Measurements from ENCODE around the gene PCDHA10.
"Not testable (repeated sequence)": the region's sequence is repeated elsewhere in the genome, so short reads cannot be mapped to it uniquely, and the experiment has no call there.

The PCDHA10 gene

DNA sequence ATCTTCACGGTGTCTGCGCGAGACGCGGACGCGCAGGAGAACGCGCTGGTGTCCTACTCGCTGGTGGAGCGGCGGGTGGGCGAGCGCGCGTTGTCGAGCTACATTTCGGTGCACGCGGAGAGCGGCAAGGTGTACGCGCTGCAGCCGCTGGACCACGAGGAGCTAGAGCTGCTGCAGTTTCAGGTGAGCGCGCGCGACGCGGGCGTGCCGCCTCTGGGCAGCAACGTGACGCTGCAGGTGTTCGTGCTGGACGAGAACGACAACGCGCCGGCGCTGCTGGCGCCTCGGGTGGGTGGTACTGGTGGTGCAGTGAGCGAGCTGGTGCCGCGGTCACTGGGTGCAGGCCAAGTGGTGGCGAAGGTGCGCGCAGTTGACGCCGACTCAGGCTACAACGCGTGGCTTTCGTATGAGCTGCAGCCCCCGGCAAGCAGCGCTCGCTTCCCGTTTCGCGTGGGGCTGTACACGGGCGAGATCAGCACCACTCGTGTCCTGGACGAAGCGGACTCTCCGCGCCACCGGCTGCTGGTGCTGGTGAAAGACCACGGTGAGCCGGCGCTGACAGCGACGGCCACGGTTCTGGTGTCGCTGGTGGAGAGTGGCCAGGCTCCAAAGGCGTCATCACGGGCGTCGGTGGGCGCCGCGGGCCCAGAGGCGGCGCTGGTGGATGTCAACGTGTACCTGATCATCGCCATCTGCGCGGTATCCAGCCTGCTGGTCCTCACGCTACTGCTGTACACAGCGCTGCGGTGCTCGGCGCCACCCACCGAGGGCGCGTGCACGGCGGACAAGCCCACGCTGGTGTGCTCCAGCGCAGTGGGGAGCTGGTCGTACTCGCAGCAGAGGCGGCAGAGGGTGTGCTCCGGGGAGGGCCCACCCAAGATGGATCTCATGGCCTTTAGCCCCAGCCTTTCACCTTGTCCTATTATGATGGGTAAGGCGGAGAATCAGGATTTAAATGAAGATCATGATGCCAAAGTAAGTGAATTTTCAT lies 25.9 kb upstream of the PCDHA10 start:
- intact Hi-C loops (cut with micrococcal nuclease); H3K36me3 Mint-ChIP-seq (ENCODE audit: low read depth); H3K27ac Mint-ChIP-seq; H3K4me3 Mint-ChIP-seq; H3K4me1 Mint-ChIP-seq (ENCODE audit: low read depth): not testable (repeated sequence)
- H3K9me3 Mint-ChIP-seq, result peaks cover 68% of the 10 kb centered on the region
- peaks cover 38% of the 10 kb centered on the region for H3K27me3 Mint-ChIP-seq

- H3K27ac Mint-ChIP-seq, result no peak within 1 kb of the TSS
- intact Hi-C loops (cut with micrococcal nuclease), result no loop called here
- H3K9me3 Mint-ChIP-seq, result peaks cover 53% of the 10 kb centered on the region
- H3K4me3 Mint-ChIP-seq, result no peak within 1 kb of the TSS
- no peaks in the 10 kb centered on the region for H3K36me3 Mint-ChIP-seq (ENCODE audit: low read depth)
- H3K4me1 Mint-ChIP-seq (ENCODE audit: low read depth), result no peaks in the 10 kb centered on the region
- peaks cover 26% of the 10 kb centered on the region for H3K27me3 Mint-ChIP-seq
Measured at GRCh38 chr5:140833993-140834392, 21.7 kb upstream of the PCDHA10 start, which contains the start of gene PCDHA7. PCDHA7 (plus strand) TSS chr5:140834269; CDS start chr5:140834384, 115 bp downstream.

DNA sequence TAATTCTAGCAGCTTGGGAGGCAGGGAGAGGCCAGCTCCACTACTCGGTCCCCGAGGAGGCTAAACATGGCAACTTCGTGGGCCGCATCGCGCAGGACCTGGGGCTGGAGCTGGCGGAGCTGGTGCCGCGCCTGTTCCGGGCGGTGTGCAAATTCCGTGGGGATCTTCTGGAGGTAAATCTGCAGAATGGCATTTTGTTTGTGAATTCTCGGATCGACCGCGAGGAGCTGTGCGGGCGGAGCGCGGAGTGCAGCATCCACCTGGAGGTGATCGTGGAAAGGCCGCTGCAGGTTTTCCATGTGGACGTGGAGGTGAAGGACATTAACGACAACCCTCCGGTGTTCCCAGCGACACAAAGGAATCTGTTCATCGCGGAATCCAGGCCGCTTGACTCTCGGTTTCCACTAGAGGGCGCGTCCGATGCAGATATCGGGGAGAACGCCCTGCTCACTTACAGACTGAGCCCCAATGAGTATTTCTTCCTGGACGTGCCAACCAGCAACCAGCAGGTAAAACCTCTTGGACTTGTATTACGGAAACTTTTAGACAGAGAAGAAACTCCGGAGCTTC lies 21.2 kb upstream of the PCDHA10 start:
- H3K4me1 Mint-ChIP-seq (ENCODE audit: low read depth); H3K27ac Mint-ChIP-seq; intact Hi-C loops (cut with micrococcal nuclease); H3K36me3 Mint-ChIP-seq (ENCODE audit: low read depth); H3K4me3 Mint-ChIP-seq: not testable (repeated sequence)
- peaks cover 50% of the 10 kb centered on the region for H3K9me3 Mint-ChIP-seq
- H3K27me3 Mint-ChIP-seq, result peaks cover 23% of the 10 kb centered on the region

- H3K4me1 Mint-ChIP-seq (ENCODE audit: low read depth), result no peaks in the 10 kb centered on the region
- H3K4me3 Mint-ChIP-seq, result no peak overlapping the region
- no peaks in the 10 kb centered on the region for H3K36me3 Mint-ChIP-seq (ENCODE audit: low read depth)
- H3K27me3 Mint-ChIP-seq, result peaks cover 18% of the 10 kb centered on the region
- peaks cover 54% of the 10 kb centered on the region for H3K9me3 Mint-ChIP-seq
- intact Hi-C loops (cut with micrococcal nuclease), result no loop called here
- no peak overlapping the region for H3K27ac Mint-ChIP-seq
Measured at GRCh38 chr5:140835622-140836510, 19.8 kb upstream of the PCDHA10 start.

DNA sequence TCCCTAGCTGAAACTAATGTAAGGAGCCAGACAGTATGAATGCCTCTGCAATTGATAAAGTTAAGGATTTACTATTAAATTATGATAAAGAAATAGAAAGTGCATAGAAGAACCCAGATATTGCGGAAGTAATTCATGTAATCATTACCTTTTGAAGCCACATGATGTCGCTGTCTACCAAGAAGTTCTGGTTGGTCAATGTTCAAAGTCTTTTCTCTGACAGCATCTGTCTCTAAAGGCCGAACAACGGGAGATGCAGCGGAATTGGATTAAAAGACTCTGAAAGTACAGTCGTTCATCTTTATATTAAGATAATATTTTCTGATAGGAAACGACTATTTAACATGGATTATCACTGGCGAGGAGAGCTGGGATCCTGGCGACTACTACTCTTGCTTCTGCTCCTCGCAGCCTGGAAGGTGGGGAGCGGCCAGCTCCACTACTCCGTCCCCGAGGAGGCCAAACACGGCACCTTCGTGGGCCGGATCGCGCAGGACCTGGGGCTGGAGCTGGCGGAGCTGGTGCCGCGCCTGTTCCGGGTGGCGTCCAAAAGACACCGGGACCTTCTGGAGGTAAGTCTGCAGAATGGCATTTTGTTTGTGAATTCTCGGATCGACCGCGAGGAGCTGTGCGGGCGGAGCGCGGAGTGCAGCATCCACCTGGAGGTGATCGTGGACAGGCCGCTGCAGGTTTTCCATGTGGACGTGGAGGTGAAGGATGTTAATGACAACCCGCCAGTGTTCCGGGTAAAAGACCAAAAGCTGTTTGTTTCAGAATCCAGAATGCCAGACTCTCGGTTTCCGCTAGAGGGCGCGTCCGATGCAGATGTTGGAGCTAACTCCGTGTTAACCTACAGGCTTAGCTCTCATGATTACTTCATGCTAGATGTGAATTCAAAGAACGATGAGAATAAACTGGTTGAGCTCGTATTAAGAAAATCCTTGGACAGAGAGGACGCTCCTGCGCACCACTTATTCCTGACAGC lies 14.4 kb upstream of the PCDHA10 start, which contains the start of gene PCDHA8:
Gene PCDHA8, plus strand, starts transcription at position 210 of the 985 bp plus-strand sequence. Its CDS starts 135 bp downstream, at position 345.
- no peaks in the 10 kb centered on the region for H3K36me3 Mint-ChIP-seq (ENCODE audit: low read depth)
- H3K27ac Mint-ChIP-seq, result no peak within 1 kb of the TSS
- H3K4me3 Mint-ChIP-seq, result no peak within 1 kb of the TSS
- peaks cover 39% of the 10 kb centered on the region for H3K9me3 Mint-ChIP-seq
- H3K27me3 Mint-ChIP-seq, result peaks cover 8% of the 10 kb centered on the region
- no peaks in the 10 kb centered on the region for H3K4me1 Mint-ChIP-seq (ENCODE audit: low read depth)
- intact Hi-C loops (cut with micrococcal nuclease), result no loop called here

DNA sequence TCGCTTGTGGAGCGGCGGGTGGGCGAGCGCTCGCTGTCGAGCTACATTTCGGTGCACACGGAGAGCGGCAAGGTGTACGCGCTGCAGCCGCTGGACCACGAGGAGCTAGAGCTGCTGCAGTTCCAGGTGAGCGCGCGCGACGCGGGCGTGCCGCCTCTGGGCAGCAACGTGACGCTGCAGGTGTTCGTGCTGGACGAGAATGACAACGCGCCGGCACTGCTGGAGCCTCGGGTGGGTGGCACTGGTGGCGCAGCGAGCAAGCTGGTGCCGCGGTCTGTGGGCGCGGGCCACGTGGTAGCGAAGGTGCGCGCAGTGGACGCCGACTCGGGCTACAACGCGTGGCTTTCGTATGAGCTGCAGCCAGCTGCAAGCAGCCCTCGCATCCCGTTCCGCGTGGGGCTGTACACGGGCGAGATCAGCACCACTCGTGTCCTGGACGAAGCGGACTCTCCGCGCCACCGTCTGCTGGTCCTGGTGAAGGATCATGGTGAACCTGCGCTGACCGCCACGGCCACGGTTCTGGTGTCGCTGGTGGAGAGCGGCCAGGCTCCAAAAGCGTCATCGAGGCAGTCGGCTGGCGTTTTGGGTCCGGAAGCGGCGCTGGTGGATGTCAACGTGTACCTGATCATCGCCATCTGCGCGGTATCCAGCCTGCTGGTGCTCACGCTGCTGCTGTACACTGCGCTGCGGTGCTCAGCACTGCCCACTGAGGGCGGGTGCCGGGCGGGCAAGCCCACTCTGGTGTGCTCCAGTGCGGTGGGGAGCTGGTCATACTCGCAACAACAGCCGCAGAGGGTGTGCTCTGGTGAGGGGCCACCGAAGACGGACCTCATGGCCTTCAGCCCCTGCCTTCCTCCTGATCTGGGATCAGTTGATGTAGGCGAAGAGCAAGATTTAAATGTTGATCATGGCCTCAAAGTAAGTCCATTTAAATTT lies 12.6 kb upstream of the PCDHA10 start:
- H3K36me3 Mint-ChIP-seq (ENCODE audit: low read depth), result no peaks in the 10 kb centered on the region
- peaks cover 16% of the 10 kb centered on the region for H3K27me3 Mint-ChIP-seq
- H3K4me1 Mint-ChIP-seq (ENCODE audit: low read depth), result no peaks in the 10 kb centered on the region
- no peak overlapping the region for H3K27ac Mint-ChIP-seq
- intact Hi-C loops (cut with micrococcal nuclease), result no loop called here
- H3K4me3 Mint-ChIP-seq, result no peak overlapping the region
- peaks cover 50% of the 10 kb centered on the region for H3K9me3 Mint-ChIP-seq

GRCh38 chr5:140848139-140849102 lies 7.3 kb upstream of the PCDHA10 start, which contains the start of gene PCDHA9:
PCDHA9 (plus strand) TSS chr5:140848382; CDS start chr5:140848496, 114 bp downstream.
- H3K27me3 Mint-ChIP-seq, result peaks cover 15% of the 10 kb centered on the region
- H3K4me1 Mint-ChIP-seq (ENCODE audit: low read depth); H3K4me3 Mint-ChIP-seq; intact Hi-C loops (cut with micrococcal nuclease); H3K36me3 Mint-ChIP-seq (ENCODE audit: low read depth); H3K27ac Mint-ChIP-seq: not testable (repeated sequence)
- H3K9me3 Mint-ChIP-seq, result peaks cover 30% of the 10 kb centered on the region

- H3K4me3 Mint-ChIP-seq; H3K4me1 Mint-ChIP-seq (ENCODE audit: low read depth); H3K36me3 Mint-ChIP-seq (ENCODE audit: low read depth); H3K27ac Mint-ChIP-seq; intact Hi-C loops (cut with micrococcal nuclease): not testable (repeated sequence)
- Mint-ChIP-seq H3K9me3 (peaks cover 30% of the 10 kb centered on the region), H3K27me3 (peaks cover 15% of the 10 kb centered on the region)
Measured at GRCh38 chr5:140849831-140850634, 5.7 kb upstream of the PCDHA10 start.

GRCh38 chr5:140857177-140857986 lies 1.7 kb downstream of the PCDHA10 start:
- Mint-ChIP-seq H3K27ac (no peak overlapping the region), H3K36me3 (ENCODE audit: low read depth) (no peaks in the 10 kb centered on the region), H3K4me1 (ENCODE audit: low read depth) (no peaks in the 10 kb centered on the region), H3K27me3 (peaks cover 24% of the 10 kb centered on the region), H3K4me3 (no peak overlapping the region), H3K9me3 (peaks cover 54% of the 10 kb centered on the region)
- intact Hi-C loops (cut with micrococcal nuclease), result no loop called here

DNA sequence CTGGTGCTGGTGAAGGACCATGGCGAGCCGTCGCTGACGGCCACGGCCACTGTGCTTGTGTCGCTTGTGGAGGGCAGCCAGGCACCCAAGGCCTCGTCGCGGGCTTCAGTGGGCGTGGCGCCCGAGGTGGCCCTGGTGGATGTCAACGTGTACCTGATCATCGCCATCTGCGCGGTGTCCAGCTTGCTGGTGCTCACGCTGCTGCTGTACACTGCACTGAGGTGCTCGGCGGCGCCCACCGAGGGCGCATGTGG lies 2.2 kb downstream of the PCDHA10 start:
- no peaks in the 10 kb centered on the region for H3K36me3 Mint-ChIP-seq (ENCODE audit: low read depth)
- no peak overlapping the region for H3K27ac Mint-ChIP-seq
- peaks cover 60% of the 10 kb centered on the region for H3K9me3 Mint-ChIP-seq
- H3K27me3 Mint-ChIP-seq, result peaks cover 27% of the 10 kb centered on the region
- no peaks in the 10 kb centered on the region for H3K4me1 Mint-ChIP-seq (ENCODE audit: low read depth)
- intact Hi-C loops (cut with micrococcal nuclease), result no loop called here
- no peak overlapping the region for H3K4me3 Mint-ChIP-seq

All from dendritic cell treated with granulocyte-macrophage colony-stimulating factor and Interleukin-4, amounts not matched to agents 40 ng/mL and 50 ng/mL, for 4 days (primary cell).